Renal pelvis (tissue), 4 donors: ENCODE data around the gene DPH7. TPM values are rescaled to one million over a fixed set of nuclear protein-coding genes. Genes with fewer than 3 reads are reported as not detected.
"Not testable (repeated sequence)": the region's sequence is repeated elsewhere in the genome, so short reads cannot be mapped to it uniquely, and the experiment has no call there.

Source experiments
- DNase-seq: peaks from one replicate; pipeline ENCODE4 v3.0.0-alpha.2; 2013
- polyA plus RNA-seq, 3 donors: library from polyadenylated mRNA; unstranded; fragments of 120-200 nt; gene quantifications; one replicate each; pipeline ENCODE4 v1.2.1, GENCODE V29; 2013; ENCODE audit not compliant: insufficient read length in 3 of 3

The DPH7 gene
- polyA plus RNA-seq, 3 donors = 44.2 to 62.7 (median 57.8) TPM

DNA sequence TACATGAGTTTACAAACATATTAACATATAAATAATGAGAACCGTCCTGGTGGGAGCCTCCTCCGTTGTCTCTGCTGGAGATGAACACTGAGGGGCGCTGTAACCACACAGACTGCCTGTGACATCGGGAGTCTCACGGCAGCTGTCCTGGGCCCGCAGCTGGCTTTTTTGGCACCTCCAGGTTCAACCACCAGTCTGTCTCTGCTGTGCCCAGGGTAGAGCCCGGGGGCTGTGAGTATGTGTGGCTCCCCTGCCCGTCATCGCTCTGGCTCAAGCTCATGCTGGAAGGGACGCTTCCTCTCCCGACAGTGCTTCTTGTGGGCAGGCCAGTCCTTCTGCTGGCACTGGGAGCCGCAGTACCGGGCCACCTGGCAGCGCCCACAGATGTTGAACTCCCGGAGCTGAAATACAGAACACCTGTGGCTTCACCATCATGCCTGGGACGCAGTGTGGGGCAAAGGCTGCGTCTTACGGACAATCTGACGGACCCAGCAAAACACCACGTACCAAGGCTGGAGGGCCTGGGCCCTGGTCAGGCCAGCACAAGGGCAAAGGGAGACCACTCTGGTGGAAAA, 3.6 kb upstream of the DPH7 start:
- no peak for DNase-seq

GRCh38 chr9:137581361-137582285, 2.9 kb upstream of the DPH7 start:
- no peak for DNase-seq

DNA sequence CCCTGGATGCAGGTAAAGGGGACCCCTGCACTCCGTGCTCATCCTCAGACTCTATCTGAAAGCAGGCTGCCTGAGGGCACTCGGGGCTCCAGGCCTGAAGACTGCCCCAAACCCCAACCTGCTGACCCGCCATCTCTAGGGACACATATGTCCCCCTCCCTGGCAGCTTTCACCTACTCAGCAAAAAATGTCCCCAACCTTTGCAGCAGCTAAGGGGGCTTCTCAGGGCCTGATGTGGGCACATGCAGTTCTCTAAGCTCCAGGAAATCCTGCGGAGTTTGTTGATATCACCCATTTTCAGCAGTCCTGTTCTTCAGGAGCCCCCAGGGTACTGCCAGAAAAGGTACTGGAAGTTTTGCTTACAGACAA, 2.2 kb upstream of the DPH7 start:
- no peak for DNase-seq

DNA sequence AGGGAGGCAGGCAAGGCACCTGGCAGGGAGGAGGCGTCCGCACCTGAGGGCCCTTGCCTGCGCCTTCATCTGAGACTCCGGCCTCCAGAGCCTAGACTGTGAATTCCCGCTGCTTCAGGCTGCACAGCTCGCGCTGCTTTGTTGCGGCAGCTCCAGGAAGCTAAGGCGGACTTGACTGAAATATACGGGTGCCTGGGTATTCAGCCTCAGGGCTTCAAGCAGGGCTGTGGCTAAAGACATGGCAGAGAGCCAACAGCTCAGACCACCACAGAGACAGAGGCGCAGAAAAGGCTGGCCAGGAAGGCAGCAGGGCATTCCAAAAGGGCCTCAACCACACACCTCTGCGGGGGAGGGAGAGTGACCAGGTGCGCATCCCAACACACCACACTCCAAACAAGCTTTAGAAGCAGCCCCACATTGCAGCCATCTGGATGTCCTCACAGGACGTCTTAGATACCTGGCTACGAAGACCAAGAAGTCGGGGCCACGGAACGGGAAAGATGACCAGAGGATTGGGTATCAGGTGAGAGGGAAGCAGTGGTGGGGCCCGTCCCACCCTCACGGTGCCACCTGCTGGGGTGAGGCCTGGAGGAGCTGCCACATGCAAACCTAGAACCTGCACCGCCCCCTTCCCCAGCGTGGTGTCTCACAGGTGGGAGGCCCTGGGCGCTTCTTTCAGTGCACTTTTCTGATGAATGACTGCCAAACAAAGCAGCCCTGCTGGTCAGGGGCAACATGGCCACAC, 1.7 kb upstream of the DPH7 start:
- no peak for DNase-seq

GRCh38 chr9:137579259-137579604, 507 bp upstream of the DPH7 start:
- no peak for DNase-seq

GRCh38 chr9:137575716-137576411, 2.9 kb downstream of the DPH7 start:
- no peak for DNase-seq

DNA sequence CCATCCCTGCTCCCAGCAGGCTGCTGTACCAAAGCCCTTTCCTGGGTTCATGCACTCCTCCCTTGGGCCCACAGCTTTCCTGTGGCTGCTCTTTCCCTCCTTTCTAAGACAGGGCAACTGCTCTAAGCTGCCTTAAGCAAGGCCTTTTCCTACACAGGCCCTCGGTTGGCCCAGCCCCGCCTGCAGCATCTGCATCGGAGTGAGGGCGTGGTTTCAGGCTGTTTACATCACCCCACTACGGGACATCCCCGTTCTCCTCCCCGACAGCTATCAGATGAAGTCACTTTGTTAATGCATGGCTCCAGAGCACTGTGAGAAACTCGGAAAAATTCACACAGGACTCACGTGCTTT, 3.4 kb downstream of the DPH7 start:
- DNase-seq = no peak

GRCh38 chr9:137574192-137574591, 4.5 kb downstream of the DPH7 start:
- DNase-seq = no peak

DNA sequence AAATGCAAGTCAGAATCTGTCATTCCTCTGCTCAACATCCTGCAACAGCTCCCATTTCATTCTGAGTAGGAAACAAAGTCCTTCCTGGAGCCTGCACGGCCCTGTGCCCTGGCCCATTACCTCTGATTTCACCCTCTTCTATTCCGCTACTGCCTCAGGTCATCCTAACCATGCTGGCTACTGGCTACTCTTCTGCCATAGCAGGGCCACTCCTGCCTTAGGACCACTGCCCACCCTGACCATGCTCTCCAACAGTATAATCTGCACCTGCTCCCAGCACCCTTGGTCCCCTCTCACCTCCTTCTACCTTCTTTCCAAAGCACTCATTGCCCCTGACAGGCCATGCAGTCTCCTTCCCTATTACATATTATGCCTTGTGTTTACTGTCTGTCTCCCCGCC, 8.2 kb downstream of the DPH7 start:
- DNase-seq = no peak

DNA sequence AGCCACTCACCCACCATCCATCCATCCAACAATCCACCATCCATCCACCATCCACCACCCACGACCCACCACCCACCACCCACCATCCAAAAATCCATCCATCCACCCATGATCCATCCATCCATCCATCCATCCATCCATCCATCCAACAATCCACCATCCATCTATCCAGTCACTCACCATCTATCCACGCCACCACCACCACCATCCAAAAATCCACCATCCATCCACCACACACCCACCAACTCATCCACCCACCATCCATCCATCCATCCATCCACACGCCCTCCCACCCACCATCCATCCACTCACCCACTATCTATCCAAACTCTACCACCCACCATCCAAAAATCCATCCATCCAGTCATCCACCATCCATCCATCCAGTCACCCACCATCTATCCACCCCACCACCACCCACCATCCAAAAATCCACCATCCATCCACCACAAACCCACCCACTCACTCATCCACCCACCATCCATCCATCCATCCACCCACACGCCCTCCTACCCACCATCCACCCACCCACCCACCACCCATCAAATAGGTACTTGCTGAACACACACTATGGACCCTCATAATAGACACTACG, 9.0 kb downstream of the DPH7 start:
- DNase-seq = no peak

DNA sequence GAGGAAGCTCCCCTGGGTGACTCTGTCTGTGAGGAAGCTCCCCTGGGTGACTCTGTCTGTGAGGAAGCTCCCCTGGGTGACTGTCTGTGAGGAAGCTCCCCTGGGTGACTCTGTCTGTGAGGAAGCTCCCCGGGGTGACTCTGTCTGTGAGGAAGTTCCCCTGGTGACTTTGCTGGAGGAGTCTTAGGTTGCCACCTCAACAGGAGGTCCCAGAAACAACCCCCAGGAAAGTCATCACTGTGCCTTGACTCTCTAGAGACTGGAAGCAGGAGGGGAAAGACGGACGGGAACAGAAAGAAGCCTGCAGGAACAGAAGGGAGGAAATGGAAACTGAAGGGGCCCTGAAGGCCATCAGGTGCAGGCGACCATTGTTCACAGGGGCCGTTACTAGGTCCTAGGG, 10.3 kb downstream of the DPH7 start:
- not testable (repeated sequence) for DNase-seq

- no peak for DNase-seq
Observed at GRCh38 chr9:137564817-137565411, 13.8 kb downstream of the DPH7 start.

DNA sequence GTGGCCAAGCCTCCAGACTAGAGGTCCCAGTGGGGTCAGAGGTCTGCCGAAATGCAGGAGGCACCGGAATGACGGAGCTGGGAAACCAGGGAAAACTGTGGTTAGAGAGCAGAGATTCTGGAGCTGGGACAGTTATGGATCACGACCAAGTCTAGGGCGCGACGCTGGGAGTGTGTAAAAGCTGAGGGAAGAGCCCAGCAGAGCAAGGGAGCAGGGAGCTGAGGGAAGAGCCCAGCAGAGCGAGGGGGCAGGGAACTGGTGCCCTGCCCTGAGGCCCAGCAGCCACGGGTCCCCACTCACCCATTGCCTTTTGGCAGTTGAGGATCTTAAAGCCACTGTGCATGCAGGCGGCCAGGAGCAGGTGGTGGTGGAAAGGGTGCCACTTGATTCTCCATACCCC, 14.6 kb downstream of the DPH7 start:
- no peak for DNase-seq

GRCh38 chr9:137558127-137558526, 20.6 kb downstream of the DPH7 start:
- no peak for DNase-seq

GRCh38 chr9:137556069-137556838, 22.5 kb downstream of the DPH7 start:
- no peak for DNase-seq

- no peak for DNase-seq
Observed at GRCh38 chr9:137555179-137555578, 23.5 kb downstream of the DPH7 start.

- no peak for DNase-seq
Observed at GRCh38 chr9:137554349-137554748, 24.4 kb downstream of the DPH7 start.

- not testable (repeated sequence) for DNase-seq
Observed at GRCh38 chr9:137553654-137554053, 25.1 kb downstream of the DPH7 start.

DNA sequence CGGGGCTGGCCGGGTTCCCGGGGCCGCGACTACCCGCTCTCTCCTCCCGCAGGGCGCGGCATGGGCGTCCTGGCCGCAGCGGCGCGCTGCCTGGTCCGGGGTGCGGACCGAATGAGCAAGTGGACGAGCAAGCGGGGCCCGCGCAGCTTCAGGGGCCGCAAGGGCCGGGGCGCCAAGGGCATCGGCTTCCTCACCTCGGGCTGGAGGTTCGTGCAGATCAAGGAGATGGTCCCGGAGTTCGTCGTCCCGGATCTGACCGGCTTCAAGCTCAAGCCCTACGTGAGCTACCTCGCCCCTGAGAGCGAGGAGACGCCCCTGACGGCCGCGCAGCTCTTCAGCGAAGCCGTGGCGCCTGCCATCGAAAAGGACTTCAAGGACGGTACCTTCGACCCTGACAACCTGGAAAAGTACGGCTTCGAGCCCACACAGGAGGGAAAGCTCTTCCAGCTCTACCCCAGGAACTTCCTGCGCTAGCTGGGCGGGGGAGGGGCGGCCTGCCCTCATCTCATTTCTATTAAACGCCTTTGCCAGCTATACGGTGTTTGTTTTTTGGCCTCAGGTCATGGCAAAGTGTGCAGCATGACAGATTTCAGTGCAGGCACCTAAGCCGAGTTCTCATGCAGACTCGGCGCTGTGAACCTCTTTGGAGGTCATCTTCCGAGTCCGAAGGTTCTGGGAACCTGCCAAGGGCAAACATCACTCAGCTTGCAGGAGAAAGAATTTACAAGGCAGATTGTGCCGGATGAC, 26.5 kb downstream of the DPH7 start:
- DNase-seq = no peak
